Measurements from ENCODE around the gene CYP4F22.

GRCh38 chr19:15577184-15577771, 69.0 kb downstream of the CYP4F22 start:
- no peak for TF ChIP-seq CTCF (IDR thresholded peaks at IDR 0.05; ENCODE audit: low read depth, low read length)
- no peak for TF ChIP-seq EZH2phosphoT487 (IDR thresholded peaks at IDR 0.05; ENCODE audit: low read depth)

Data from OCI-LY3 (cell line).